Astrocyte (in vitro differentiated cells and primary cell): ENCODE results near the gene BICC1.

Experiments
- EZH2 ChIP-seq: IDR thresholded peaks from 2 replicates; pipeline ENCODE4 v1.6.1; 2012; ENCODE audit warnings: mild to moderate bottlenecking, low read length, inconsistent platforms; ENCODE audit not compliant: insufficient read depth
- TF ChIP-seq, protein P1 (sequence below): IDR thresholded peaks from 2 replicates; pipeline ENCODE4 v1.5.1; 2011; ENCODE audit warnings: low read depth, mild to moderate bottlenecking, inconsistent platforms, low read length, moderate library complexity; ENCODE audit not compliant: insufficient read depth

DNA sequence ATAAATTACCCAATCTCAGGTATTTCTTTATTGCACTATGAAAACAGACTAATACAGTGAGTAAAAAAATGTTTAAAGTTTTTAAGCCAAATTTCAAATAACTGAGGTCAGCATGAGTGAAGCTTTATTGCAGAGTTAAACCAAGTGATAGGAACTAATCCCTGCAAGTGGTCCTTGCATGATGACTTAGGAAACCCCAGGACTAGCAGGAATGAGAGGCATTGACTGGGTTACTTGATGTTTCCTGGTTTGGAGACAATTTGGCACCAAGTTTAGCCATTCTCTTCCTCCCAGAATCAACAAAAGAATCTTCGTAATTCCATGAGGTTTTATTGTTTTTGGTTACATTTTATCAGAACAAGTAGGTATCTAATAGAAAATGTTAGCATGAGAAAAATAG lies 194.2 kb downstream of the BICC1 start:
- no peak for TF ChIP-seq EZH2
- TF ChIP-seq, protein P1, sequence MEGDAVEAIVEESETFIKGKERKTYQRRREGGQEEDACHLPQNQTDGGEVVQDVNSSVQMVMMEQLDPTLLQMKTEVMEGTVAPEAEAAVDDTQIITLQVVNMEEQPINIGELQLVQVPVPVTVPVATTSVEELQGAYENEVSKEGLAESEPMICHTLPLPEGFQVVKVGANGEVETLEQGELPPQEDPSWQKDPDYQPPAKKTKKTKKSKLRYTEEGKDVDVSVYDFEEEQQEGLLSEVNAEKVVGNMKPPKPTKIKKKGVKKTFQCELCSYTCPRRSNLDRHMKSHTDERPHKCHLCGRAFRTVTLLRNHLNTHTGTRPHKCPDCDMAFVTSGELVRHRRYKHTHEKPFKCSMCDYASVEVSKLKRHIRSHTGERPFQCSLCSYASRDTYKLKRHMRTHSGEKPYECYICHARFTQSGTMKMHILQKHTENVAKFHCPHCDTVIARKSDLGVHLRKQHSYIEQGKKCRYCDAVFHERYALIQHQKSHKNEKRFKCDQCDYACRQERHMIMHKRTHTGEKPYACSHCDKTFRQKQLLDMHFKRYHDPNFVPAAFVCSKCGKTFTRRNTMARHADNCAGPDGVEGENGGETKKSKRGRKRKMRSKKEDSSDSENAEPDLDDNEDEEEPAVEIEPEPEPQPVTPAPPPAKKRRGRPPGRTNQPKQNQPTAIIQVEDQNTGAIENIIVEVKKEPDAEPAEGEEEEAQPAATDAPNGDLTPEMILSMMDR = no peak
